Neural crest cell (in vitro differentiated cells): Measurements from ENCODE around the gene OR2C1. TPM values are rescaled to one million over a fixed set of nuclear protein-coding genes. Genes with fewer than 3 reads are reported as not detected.

Experiments
- DNase-seq: peaks from one replicate; pipeline ENCODE4 v3.0.0; 2021; ENCODE audit warnings: low read depth, mixed read lengths, low spot score
- H3K27ac Mint-ChIP-seq: one replicate; pipeline ENCODE4 v1.8.0; 2021; ENCODE audit warnings: mild to moderate bottlenecking, mixed read lengths; ENCODE audit not compliant: unreplicated experiment
- H3K27me3 Mint-ChIP-seq: 2 replicates; pipeline ENCODE4 v1.8.0; 2021; ENCODE audit warnings: low read depth, mild to moderate bottlenecking, mixed read lengths
- H3K36me3 Mint-ChIP-seq: 2 replicates; pipeline ENCODE4 v1.8.0; 2021; ENCODE audit warnings: low read depth, mild to moderate bottlenecking, mixed read lengths
- H3K4me1 Mint-ChIP-seq: 2 replicates; pipeline ENCODE4 v1.8.0; 2021; ENCODE audit warnings: mixed read lengths
- H3K4me3 Mint-ChIP-seq: one replicate; pipeline ENCODE4 v1.8.0; 2021; ENCODE audit warnings: mild to moderate bottlenecking, mixed read lengths
- H3K9me3 Mint-ChIP-seq: 2 replicates; pipeline ENCODE4 v1.8.0; 2021; ENCODE audit warnings: mixed read lengths
- CTCF ChIP-seq: fragments of 200-600 bp; sonication (generic); conservative IDR thresholded peaks from 2 replicates; pipeline ENCODE4 v1.5.0; 2021; ENCODE audit warnings: antibody characterized with exemption, mild to moderate bottlenecking
- total RNA-seq: library from RNA; stranded (reverse); gene quantifications from 2 replicates; pipeline ENCODE4 v1.2.1, GENCODE V29; 2021

Gene OR2C1
- total RNA-seq, 1 donor from 2014 or later: 0.16 TPM

GRCh38 chr16:3348547-3349167 lies 7.0 kb upstream of the OR2C1 start:
- Mint-ChIP-seq H3K9me3 (no peaks in the 10 kb centered on the region), H3K4me1 (no peaks in the 10 kb centered on the region)

GRCh38 chr16:3349175-3349574 lies 6.5 kb upstream of the OR2C1 start:
- Mint-ChIP-seq H3K27me3 (peaks cover 34% of the 10 kb centered on the region), H3K4me1 (no peaks in the 10 kb centered on the region), H3K4me3 (no peak overlapping the region), H3K9me3 (no peaks in the 10 kb centered on the region), H3K36me3 (no peaks in the 10 kb centered on the region), H3K27ac (no peak overlapping the region)
- DNase-seq: no peak
- TF ChIP-seq CTCF: no peak

More at GRCh38 chr16:3348547-3349167, 7.0 kb upstream of the OR2C1 start:
- TF ChIP-seq CTCF: no peak
- Mint-ChIP-seq H3K4me3 (no peak overlapping the region), H3K27me3 (peaks cover 32% of the 10 kb centered on the region), H3K27ac (no peak overlapping the region), H3K36me3 (no peaks in the 10 kb centered on the region)
- no peak for DNase-seq

GRCh38 chr16:3356118-3356517 lies 429 bp downstream of the OR2C1 start:
- DNase-seq: no peak
- peak overlapping the region; percentile 43 for H3K27ac Mint-ChIP-seq
- TF ChIP-seq CTCF: no peak
- no peaks in the 10 kb centered on the region for H3K4me1 Mint-ChIP-seq
- peaks cover 2% of the 10 kb centered on the region for H3K9me3 Mint-ChIP-seq
- peaks cover 47% of the 10 kb centered on the region for H3K27me3 Mint-ChIP-seq
- H3K4me3 Mint-ChIP-seq: no peak overlapping the region
- no peaks in the 10 kb centered on the region for H3K36me3 Mint-ChIP-seq

GRCh38 chr16:3358871-3359270 lies 3.2 kb downstream of the OR2C1 start:
- H3K36me3 Mint-ChIP-seq: no peaks in the 10 kb centered on the region
- peaks cover 57% of the 10 kb centered on the region for H3K27me3 Mint-ChIP-seq
- H3K9me3 Mint-ChIP-seq: peaks cover 8% of the 10 kb centered on the region
- no peak for DNase-seq
- no peak overlapping the region for H3K4me3 Mint-ChIP-seq
- H3K4me1 Mint-ChIP-seq: no peaks in the 10 kb centered on the region
- TF ChIP-seq CTCF: no peak
- no peak overlapping the region for H3K27ac Mint-ChIP-seq

- Mint-ChIP-seq H3K4me1 (no peaks in the 10 kb centered on the region), H3K27me3 (peaks cover 38% of the 10 kb centered on the region), H3K27ac (no peak overlapping the region), H3K9me3 (peaks cover 5% of the 10 kb centered on the region), H3K4me3 (no peak overlapping the region), H3K36me3 (no peaks in the 10 kb centered on the region)
- no peak for DNase-seq
- TF ChIP-seq CTCF: no peak
Measured at GRCh38 chr16:3362931-3363330, 7.2 kb downstream of the OR2C1 start.
